Left kidney (tissue), 2 donors: ENCODE measurements around the gene NMT2. TPM values are rescaled to one million over a fixed set of nuclear protein-coding genes. Genes with fewer than 3 reads are reported as not detected.

Source experiments
- DNase-seq: peaks from one replicate; pipeline ENCODE4 v3.0.0-alpha.2; 2013
- polyA plus RNA-seq: library from polyadenylated mRNA; unstranded; fragments of 120-200 nt; gene quantifications from one replicate; pipeline ENCODE4 v1.2.1, GENCODE V29; 2013; ENCODE audit not compliant: insufficient read length

NMT2 gene
- polyA plus RNA-seq, 1 donor = 45.5 TPM

DNA sequence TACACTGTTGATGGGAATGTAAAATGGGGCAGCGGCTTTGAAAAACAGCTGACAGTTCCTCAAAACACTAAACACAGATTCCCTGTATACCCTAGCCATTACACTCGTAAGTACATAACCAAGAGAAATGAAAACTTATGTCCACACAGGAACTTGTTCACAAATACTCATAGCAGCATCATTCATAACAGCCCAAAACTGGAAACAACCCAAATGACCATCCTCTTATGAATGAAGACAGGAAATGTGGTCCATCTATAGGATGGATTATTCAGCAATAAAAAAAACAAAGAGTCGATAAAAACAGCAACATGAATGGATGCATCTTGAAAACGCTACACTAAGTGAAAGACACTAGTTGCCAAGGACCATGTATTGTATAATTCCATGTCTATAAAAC is 23.7 kb downstream of the NMT2 start:
- no peak for DNase-seq

DNA sequence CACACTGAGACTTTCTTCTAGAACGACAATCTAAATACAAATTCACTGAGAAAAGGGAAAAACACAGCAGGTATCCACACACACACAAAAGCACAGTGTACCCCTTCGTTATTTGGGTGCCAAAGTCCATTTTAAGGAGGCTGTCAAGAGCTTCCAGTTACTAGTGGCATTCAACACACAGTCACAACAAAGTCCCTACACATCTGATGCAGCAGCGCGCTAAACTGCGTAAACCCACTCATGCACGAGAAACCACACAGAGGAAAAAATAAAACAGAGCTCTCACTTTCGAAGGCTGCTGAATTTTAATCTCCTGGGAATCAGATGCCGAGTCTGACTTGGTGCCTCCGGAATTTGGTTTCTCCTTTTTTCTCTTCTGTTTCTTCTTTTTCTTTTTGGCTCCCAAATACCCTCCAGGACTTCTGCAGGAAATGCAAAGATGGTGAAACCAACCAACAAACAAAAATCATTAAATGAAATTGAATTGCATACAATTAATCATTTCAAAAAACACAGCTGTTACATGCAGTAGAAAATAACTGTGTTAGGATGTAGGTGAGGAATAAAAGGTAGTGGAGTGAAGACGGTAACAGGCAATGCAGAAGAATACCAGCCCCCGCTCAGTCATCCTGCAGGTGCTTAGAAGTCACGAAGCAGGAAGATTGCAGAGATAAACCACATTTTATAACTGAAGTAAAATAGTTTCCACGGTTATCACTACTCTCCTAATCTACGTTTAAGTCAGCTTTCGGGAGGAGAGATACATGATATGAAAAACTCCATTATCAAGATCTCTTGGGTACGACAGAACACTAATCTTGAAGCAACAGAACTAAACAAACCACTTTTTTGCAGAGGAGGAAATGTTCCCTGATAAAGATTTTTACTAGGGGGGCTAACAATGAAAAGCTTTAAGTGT is 27.1 kb downstream of the NMT2 start:
- peak; percentile 33 for DNase-seq

DNA sequence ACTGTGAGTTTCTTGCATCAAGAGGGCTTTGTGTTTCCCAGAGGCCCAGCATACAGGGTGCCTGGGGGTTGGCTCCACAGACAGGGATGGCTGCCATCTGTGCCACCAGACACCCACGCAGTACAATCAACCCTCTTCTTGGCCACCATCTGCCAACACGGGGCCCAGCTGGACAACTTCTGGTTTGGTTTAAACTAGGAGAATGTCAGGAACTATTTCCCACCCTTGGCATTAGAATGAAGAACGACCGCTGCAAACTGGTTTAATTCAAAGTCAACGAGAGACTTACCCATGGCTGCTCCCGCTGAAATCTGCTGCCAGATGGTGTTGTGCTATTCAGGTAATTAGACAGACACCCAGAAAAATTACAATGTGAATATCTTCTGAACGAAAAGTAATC is 27.8 kb downstream of the NMT2 start:
- no peak for DNase-seq

DNA sequence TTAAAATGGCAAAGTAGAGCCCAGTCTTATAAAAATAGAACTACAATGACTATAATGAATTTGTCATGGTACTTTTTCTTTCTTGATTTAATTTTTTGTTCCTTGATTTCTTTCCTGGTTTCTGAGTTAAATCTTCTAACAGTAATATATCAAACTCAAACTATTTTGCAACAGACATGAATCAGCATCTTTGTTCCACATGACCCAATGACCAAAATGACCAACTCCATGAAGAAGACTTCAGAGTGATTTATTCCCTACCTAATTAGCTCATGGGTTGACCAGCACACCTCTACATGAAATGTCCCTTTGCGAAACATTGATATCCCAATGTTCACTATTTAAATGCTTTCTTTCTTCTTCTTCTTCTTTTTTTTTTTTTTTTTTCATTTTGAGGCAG is 30.9 kb downstream of the NMT2 start:
- DNase-seq = no peak

DNA sequence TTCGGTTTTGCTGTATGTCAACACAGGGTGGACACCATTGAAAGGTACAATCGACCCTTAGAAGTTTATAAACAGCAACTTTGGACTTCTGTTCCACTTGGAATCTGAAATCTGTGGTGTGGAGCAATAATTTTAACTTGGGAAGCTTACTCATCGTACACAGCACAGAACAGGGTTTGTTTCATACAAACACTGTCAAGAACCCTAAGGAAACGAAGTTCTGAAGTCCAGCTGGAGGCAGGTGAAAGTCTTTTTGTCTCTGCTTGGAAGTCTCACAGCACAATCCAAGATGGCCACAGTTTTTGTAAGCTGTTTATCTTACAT is 31.5 kb downstream of the NMT2 start:
- no peak for DNase-seq

DNA sequence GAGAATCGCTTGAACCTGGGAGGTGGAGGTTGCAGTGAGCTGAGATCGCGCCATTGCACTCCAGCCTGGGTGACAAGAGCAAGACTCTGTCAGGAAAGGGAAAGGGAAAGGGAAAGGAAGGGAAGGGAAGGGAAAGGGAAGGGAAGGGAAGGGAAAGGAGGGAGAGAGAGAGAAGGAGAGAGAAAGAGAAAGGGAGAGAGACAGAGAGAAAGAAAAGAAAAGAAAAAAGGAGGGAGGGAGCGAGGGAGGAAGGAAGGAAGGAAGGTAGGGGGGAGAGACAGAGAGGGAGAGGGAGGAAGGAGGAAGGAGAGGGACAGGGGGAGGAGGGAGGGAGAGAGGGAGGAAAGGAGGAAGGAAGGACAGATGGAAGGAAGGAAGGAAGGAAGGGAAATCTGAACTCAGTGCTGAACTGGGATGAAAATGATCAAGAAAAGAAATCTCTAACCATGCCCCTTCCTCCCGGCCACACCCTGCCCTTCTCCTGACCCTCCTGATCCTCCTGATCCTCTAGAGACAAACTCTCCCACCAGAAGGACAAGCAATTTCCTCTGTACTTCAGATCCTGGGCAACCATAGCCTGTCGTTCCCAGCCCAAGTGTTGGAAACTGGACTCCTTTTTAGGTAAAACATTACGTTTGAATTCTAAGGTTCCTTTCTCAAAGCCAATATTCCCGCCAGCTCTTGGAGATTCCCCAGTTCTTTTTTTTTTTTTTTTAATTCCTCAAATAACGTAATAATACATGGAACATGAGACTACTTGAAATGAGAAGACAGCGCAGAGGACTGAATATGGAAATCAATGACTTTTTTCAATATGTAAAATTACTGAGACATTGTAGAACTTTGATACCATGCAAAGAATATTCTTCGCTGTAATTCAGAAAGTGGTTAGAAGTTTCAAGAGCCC is 32.1 kb downstream of the NMT2 start:
- no peak for DNase-seq

DNA sequence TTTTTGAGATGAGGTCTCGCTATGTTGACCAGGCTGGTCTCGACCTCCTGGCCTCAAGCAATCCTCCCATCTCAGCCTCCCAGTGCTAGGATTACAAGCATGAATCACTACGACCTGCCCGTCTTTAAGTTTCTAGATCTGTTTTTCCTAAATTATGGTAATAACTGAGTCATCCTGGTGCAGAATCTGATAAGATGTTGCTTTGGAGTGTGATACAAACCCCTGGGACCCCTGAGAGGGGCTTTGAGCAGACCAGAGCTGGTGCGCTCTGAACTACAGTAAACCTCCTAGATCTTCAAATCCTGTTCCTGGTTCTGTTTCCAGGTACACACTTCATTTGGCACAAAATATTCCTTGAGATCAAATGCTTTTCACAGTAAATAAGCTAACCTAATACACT is 37.2 kb downstream of the NMT2 start:
- DNase-seq = no peak

DNA sequence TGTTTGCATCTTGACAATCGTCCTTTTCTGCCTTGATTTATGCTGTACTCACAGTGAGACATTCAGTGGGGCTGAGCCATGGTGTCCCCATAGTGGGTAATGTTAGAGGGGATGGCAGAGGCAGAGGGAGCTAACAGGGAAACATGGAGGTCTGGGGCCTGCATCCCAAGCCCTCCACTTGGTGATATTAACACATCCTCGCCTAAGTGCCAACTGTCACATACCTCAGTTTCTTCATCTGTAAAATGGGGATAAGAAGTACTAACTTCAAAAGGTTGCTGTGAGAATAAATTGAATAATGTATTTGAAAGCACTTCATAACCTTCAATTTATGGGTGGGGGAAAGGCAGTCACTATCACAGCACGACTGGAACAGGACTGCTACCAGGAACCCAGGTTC is 43.6 kb downstream of the NMT2 start:
- DNase-seq = no peak

DNA sequence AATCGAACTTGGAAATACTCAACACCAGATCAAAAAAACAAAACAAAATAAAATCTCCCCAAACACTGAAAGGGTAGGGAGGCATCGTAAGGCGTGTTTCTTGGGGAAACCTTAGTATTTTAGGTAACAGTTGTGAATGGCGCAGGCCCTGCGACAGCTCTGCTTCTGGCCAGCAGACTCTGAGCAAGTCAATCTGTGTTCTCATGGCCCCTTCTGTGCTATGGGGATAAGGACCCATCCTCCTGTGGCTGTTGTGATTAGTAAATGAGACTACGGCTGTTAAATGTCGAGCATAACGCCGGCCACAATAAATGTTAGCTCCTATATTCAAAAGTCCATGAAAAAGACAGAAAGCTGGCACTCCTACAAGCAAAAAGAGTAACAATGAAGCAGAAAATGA is 44.3 kb downstream of the NMT2 start:
- DNase-seq = no peak

DNA sequence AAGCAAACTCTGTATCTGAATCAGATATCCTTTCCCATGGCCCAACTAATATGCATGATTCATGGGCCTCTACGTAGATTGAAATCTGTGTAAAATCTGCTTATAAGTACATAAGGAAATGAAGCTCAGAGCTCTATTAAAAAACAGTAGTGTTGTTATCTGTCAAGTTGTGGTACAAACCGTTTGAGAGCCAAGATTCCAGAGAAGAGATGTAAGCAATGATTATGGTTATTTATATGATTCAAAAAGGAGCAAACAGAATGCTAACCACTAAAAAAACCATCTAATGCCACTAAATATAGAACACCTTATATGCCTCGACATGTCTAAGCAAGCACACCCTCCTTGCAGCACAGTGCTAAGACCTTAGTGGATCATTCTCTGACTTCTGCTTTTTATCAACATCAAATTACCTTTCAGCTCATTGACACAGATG is 44.7 kb downstream of the NMT2 start:
- DNase-seq = no peak

DNA sequence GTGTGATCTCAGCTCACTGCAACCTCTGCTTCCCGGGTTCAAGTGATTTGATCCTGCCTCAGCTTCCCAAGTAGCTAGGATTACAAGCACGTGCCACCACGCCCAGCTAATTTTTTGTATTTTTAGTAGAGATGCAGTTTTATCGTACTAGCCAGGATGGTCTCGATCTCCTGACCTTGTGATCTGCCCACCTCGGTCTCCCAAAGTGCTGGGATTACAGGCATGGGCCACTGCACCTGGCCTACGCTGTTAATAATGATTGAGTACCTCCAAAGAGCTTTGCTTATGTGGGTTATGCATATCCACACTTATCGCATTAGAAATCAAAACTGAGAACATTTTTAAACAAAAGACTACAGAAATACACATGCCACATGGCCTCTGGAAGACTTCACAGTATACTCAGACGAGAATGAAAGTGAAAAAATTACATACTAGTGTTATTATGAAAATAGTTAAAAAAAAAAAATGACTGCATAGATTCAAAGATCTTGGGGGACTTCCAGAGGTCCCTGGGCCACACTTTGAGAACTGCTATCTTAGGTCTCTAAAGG is 45.9 kb downstream of the NMT2 start:
- no peak for DNase-seq

DNA sequence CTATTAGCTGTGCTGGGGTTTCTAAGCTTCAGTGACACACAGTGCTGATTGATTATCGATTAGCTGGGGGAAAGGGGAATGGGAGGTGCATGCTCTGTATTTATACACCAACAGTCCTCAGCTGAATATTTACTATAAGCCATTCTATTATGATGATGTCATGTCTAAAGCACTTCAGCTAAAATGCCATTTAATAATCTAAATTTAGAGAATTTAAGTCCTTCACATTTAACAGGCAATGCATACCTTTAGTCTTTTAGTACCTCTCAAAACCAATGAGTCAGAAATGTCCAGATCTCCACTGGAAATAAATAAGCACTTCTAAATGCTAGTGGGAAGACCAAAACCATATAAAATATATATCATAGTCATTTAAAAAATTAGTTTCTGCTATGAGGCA is 46.8 kb downstream of the NMT2 start:
- no peak for DNase-seq

DNA sequence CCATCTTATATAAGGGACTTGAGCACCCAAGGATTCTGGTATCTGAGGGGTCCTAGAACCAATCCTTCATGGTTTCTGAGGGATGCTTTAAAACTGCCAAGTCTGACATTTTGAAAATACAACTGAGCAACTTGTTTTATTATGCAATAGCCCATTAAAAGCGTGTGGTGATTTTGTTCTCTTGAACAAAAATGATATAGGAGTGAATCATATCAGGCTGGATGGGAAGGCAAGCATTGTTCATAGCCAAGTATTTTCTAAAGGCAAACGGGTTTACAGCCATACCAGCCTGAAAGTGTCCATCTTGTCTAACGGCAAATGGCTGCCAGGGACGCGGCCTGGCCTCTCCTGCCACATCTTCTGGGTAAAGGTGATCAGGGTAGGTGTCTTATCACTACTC is 48.0 kb downstream of the NMT2 start:
- DNase-seq = no peak

DNA sequence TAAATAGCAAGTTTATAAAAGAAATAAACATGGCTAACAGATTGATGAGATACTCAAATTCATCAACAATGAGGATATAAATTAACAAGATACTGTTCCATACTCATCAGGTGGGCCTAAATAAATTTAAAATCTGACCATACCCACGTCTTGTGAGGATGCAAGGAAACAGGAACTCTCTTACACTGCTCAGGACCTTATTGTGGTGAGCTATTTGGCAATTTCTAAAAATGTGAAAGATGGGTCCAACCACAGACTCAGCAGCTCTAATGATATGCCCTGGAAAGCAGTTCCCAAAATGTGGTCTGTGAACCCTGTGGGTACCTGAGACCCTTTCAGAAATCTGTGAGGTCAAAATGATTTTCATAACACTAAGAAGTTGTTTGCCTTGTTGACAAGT is 49.9 kb downstream of the NMT2 start:
- no peak for DNase-seq

DNA sequence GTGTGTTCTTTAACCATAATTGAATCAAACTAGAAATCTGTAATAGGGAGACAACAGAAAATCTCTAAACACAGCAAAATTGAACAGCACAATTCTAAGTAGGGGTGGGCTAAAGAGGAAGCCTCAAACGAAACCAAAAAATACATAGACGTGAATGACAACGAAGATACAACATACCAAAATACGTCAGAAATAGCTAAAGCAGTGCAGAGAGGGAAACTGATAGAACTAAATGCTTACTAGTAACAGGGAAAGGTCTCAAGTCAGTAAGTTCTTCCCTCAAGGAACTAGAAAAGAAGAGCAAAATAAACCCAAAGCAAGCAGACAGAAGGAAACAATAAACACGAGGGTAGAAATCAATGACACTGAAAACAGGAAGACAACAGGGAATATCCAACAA is 52.3 kb downstream of the NMT2 start:
- no peak for DNase-seq

DNA sequence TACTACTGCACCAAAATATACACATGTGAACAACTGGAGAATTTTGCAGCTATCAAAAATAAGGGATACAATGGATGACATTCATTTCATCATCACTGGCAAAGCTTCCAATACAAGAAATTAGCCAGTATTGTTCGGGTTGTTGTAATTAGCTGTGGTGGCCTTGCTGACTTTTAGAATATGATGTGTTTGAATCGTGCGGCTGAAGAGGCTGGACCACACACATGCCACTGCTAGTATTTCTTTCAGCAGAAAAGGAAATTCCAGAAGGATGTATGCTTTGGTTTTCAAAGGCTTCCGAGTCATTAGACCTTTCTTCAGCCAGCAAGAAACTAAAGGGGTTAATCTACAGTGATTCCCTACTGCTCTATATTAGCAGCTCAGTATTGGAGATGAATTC is 54.7 kb downstream of the NMT2 start:
- DNase-seq = no peak

DNA sequence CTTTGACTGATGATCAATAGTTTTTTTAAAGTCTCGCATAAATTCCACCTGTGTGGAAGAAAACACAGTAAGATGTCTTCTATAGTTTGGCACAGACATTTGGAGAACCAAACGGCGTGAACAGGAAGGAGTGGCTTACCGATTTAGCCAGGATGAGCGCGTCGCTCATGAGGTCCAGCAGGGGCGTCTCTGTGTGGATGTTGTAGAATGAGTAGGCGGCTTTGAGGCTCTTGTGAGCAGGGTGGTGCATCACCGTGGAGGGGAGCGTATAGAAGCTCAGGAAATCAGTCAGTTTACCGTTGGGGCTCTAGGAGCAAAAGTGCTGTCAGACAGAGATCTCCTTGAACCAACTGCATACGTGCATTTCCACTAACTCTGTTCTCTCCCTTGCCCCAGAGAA is 55.8 kb downstream of the NMT2 start:
- no peak for DNase-seq

DNA sequence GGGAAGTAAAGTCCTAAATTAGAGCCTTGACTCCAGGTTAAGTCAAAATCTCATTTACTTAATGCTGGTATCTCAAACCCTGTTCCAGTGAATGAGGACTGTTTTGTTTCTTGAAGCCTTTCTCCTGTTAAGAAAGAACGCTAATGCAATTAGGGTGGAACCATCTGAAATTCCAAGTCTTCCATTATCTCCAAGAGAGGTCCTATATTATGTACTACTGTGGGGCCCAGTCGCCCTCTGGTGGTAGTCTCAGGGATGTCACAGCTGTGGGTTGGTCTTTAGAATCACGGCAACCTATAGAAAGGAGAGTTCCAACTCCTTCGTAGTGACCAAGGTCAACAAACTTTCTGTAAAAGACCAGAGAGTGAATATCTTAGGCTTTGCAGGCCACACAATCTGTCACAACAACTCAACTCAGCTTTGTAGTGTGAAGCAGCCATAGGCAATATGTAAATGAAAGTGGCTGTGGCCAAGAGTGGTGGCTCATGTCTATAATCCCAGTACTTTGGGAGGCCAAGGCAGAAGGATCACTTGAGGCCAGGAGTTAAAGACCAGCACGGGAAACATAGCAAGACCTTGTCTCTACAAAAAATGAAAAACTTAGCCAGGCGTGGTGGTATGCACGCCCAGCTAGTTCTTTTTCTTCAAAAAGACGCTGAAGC is 62.0 kb downstream of the NMT2 start:
- DNase-seq = peak; percentile 72

DNA sequence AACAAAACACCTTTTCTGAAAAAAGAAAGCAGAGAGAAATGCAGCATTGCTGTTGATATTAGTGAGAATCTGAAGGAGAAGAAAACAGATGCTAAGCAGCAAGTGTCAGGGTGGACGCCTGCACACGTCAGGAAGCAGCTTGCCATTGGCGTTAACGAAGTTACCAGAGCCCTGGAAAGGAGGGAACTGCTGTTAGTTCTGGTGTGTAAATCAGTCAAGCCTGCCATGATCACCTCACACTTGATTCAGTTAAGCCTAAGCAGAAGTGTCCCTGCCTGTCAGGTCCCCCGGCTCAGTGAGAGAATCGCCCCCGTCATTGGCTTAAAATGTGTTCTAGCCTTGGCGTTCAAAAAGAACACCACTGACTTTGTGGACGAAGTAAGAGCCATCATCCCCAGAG is 65.0 kb downstream of the NMT2 start:
- no peak for DNase-seq

DNA sequence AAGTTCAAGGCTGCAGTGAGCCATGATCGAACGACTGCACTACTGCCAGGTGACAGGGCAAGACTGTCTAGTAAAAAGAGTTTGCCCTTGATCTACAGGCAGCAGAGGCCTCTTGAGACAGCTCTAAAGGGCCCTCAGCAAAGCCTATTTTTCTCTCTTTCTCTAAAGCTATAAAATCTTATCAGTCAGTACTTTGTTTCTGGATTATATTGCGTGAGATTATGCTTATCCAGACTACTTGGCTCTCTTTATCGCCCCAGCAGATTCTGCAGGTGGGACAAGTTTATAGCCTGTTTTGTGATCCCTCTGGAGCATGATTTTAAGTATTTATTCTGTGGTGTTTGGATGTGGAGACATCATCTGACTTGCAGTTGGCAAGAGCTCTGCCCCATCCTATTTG is 68.6 kb downstream of the NMT2 start:
- DNase-seq = no peak

DNA sequence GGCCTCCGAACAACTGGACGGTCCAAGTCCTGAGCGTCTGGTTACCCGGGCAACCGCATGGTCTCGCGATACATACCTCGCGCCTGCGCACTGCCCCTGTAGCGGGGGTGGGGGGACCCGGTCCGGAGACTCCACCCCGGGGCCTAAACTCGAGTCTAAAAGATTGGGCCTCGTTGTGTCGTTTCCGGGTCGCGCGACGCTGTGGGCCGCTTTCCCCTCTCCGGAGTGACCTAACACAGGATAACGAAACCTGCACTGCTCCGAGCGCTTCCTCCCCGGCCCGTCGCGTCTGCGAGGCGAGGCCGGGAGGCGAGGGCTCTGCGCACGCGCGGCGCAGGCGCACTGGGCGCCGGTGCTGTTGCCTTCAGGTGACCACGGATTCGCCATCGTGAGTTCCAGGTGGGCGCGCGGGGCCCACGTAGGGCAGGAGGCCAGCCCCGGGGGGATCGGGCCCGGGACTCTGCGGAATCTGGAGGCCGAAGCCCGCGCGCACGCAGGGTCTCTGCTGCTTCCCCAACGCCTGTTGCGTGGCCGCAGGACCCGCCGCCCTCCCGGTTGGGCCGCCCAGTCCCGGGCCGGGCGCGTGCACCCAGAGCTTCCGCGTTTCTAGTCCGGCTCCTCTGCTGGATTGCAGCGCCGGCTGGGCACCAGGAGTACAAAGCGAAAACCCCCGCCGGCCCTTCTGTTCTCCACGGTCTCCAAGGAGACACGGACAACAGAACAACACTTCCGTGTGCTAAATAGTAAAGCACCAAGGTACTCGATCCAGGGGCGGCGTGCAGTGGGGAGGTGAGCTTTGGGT is 71.3 kb downstream of the NMT2 start, which contains the start of gene RPP38:
RPP38 (plus strand) TSS at position 345 of the 802 bp plus-strand sequence. CDS start 5,960 bp downstream, outside the sequence.
- DNase-seq = peak; percentile 96

DNA sequence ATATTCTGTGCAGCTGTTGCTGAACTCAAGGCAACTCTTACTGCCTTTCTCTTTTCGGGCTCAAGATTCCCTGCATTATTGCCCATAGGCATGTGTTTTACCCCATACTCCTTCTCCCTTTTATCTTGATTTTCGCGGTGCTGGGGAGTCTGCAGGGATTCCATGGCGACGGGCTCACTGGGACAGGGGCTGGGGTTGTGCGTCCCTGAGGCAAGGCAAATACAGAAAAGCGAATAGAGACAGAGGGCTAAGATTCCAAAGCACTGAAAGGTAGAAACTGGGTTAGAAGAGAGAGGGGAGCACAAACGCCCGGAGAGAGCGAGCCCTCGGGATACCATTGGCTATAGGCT is 71.9 kb downstream of the NMT2 start:
- no peak for DNase-seq
